Superior temporal gyrus (tissue), 1 donor: ENCODE data around the gene PPP1R12B.
A peak's percentile ranks its signal among the peaks of the same experiment; 100 is the strongest.
"Not testable (repeated sequence)": the region's sequence is repeated elsewhere in the genome, so short reads cannot be mapped to it uniquely, and the experiment has no call there.

Experiments
- DNase-seq: peaks from one replicate; pipeline ENCODE4 v3.0.0-alpha.2; 2016; ENCODE audit errors: extremely low spot score

Gene PPP1R12B

DNA sequence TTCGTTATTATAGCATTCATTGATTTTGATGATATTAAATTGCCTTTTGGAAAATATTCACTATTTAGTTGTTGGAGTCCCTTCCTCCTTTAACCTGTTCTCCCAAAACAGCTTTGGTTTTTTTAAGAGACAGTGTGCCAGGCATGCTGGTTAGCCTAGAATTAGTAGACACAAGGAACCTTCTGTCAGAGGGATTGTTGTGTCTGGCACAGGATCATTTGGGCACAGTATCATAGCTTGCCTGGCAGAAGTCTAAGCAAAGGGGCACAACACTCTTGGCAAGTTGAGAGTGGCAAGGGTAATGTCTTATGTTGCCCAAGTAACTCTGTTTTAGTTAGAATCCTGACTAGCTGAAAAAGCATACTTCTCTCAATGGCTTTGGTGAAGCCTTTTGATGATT is 49.9 kb downstream of the PPP1R12B start:
- not testable (repeated sequence) for DNase-seq

- DNase-seq: not testable (repeated sequence)
These were observed 53.3 kb downstream of the PPP1R12B start for GRCh38 chr1:202401771-202402170.

- DNase-seq: not testable (repeated sequence)
These were observed 54.9 kb downstream of the PPP1R12B start for GRCh38 chr1:202403381-202403780.

DNA sequence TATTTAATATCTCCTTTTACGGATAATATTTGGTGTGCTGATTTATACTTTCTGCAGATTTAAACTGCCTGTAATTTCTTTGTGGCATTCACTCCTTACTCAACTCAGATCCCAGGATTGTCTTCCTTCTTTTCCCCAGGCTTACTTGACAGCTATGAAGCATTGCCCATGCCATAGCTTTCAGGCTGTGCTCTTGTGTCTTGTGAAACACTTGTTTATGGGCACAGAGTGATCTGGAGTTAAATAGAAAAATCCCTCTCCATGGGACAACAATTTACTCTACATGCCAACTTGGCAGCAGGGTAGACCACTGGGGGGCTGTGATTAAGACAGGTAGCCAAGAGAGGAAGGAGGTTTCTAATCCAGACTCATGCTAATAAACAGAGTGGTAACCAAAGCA is 57.4 kb downstream of the PPP1R12B start:
- no peak for DNase-seq

- DNase-seq: not testable (repeated sequence)
These were observed 58.4 kb downstream of the PPP1R12B start for GRCh38 chr1:202406896-202407295.

GRCh38 chr1:202407378-202407777 is 58.9 kb downstream of the PPP1R12B start:
- DNase-seq: peak; percentile 65

DNA sequence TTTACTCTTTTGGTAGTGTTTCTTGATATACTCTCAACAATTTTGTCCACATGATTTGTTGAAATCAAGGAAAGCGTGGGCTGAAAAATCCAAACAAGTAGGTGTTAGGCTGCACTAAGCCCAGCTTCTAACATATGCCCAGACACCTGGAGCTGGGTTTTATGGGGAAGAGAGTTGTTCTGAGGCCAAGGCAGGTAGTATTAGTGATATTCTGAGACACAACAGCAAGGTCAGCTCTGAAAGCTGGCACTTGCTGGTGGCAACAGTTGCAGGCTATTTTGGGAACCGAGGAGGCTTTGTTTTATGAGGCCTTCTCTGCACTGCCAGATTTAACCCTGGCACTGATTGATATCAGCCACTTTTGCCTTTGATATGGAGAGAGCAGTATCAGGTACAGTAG is 61.8 kb downstream of the PPP1R12B start:
- DNase-seq: peak; percentile 73

GRCh38 chr1:202410854-202411357 is 62.4 kb downstream of the PPP1R12B start:
- DNase-seq: peak; percentile 77

DNA sequence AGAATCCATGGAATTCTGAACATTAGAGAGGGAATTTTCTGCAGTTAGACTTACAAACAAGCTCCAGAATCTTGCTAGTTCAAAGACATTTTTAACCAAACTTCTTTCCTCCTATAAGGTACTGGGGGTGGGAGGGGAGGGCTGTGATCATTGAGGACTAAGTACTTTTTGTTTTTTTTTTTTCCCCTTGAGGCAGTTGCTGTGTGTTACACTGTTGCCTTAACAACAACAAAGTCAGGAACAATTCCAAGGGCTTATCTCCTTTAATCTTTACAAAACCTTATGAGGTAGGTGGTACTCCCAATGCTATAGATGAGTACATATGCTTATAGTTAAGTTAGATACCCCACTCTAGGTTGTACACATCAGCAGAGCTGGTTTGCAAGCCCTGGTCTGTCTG is 62.9 kb downstream of the PPP1R12B start:
- DNase-seq: no peak

- not testable (repeated sequence) for DNase-seq
These were observed 63.9 kb downstream of the PPP1R12B start for GRCh38 chr1:202412421-202412820.

GRCh38 chr1:202416641-202417040 is 68.1 kb downstream of the PPP1R12B start:
- DNase-seq: peak; percentile 81

- not testable (repeated sequence) for DNase-seq
These were observed 68.6 kb downstream of the PPP1R12B start for GRCh38 chr1:202417141-202417540.

GRCh38 chr1:202417762-202418201 is 69.3 kb downstream of the PPP1R12B start:
- DNase-seq: peak; percentile 85

GRCh38 chr1:202419731-202420130 is 71.2 kb downstream of the PPP1R12B start:
- not testable (repeated sequence) for DNase-seq

DNA sequence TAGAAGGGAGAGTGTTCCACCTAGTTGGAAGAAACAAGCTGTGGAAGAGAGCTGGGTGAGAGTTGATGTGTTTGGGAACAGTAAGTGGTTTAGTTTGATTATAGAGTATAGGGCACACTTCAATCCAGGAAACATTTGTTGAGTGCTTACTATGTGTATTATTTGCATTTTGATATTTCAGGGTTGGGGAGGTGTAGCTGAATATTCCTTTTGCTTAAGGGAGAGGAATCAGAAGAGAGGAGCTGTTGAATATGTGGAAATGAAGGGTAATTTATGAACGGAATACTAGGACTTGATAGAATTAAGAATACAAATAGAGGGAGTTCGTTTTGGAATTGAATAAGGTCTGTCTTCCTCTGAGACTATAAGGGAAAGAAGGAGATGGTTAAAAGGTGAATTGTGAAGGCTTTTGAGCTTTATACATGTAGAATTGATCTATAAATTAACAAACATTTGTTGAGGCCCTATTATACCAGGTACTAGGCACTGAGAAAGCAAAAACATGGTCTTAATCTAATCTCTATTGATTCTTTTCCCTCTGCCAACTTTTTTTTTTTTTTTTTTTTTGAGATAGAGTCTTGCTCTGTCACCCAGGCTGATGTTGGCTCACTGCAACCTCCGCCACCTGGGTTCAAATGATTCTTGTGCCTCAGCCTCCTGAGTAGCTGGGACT is 72.1 kb downstream of the PPP1R12B start:
- DNase-seq: not testable (repeated sequence)

- not testable (repeated sequence) for DNase-seq
These were observed 74.2 kb downstream of the PPP1R12B start for GRCh38 chr1:202422709-202423108.

DNA sequence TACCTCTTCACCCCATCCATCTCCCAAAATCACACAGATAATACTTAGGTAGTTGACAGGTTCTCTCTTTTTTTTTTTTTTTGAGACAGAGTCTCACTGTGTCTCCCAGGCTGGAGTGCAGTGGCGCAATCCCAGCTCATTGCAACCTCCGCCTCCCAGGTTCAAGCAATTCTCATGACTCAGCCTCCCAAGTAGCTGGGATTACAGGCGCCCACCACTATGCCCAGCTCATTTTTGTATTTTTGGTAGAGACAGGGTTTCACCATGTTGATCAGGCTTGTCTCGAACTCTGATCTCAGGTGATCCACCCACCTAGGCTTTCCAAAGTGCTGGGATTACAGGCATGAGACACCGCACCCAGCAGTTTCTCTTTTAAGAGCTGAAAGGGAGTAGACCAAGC is 75.8 kb downstream of the PPP1R12B start:
- not testable (repeated sequence) for DNase-seq

- DNase-seq: not testable (repeated sequence)
These were observed 81.6 kb downstream of the PPP1R12B start for GRCh38 chr1:202430111-202430510.

DNA sequence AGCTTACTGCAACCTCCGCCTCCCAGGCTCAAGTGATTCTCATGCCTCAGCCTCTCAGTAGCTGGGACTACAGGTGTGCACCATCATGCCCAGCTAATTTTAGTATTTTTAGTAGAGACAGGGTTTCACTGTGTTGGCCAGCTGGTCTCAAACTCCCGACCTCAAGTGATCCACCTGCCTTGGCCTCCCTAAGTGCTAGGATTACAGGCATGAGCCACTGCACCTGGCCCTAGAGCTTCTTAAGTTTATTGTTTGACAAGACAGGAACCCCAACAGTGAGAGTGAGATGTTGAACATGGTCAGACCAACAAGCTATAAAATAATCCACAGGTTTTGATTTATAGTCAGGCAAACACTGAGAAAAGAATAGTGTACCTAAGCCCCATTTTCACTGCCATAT is 83.8 kb downstream of the PPP1R12B start:
- not testable (repeated sequence) for DNase-seq

DNA sequence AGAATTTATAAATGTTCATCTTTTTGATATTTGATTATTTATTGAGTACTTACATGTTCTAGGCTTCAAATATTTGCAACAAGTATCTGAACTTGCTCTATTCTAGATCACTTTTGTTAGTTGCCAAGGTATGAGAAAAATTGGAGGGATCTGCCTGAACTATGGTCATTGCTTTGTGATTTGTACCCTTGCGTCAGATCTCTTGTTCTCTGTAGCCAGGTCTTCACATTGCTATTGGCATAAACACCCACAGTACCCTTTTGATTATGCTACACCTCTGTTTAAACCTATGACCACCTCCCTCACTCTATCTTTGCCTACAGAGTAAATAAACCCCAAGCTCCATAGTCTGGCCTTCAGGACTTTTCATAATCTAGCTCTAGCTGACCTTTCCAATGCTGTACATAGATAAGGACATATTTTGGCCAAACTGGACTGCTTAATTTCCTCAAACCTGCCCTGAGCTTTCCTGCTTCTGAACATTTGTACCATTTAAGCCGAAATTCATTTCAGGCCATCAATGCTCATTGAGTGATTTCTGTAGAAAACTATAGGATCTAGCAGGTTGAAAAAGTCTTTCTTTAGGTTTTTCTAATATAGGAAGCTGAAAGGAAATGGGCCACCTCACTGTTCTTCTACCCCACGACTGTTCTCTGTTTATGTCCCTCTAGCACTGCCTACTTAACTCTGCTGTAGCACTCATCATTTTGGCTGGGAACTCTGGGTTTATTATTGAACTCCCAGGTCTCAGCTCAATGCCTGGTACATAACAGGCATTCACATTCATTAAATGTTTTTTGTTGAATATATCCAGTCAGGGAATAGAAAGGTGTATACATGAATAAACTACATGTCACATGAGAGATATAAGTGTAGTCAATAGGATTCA is 84.9 kb downstream of the PPP1R12B start:
- no peak for DNase-seq

DNA sequence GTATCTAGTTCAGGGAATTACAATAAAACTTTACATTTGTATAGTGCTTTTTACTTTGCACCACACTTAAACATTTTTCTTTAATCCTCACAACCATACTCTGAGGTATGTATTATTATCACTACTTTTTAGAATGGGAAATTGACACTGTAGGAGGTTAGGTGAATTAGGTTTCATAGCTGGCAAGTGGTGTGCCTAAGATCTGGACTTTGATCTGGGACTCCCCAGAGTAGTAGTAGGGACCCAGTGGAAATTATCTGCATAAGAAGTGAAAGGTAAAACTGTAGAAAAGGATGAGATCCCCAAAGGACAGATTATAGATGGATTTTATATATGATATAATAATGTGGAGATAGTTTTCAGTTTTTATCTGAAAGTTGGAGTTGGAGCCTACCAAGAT is 85.6 kb downstream of the PPP1R12B start:
- DNase-seq: no peak

DNA sequence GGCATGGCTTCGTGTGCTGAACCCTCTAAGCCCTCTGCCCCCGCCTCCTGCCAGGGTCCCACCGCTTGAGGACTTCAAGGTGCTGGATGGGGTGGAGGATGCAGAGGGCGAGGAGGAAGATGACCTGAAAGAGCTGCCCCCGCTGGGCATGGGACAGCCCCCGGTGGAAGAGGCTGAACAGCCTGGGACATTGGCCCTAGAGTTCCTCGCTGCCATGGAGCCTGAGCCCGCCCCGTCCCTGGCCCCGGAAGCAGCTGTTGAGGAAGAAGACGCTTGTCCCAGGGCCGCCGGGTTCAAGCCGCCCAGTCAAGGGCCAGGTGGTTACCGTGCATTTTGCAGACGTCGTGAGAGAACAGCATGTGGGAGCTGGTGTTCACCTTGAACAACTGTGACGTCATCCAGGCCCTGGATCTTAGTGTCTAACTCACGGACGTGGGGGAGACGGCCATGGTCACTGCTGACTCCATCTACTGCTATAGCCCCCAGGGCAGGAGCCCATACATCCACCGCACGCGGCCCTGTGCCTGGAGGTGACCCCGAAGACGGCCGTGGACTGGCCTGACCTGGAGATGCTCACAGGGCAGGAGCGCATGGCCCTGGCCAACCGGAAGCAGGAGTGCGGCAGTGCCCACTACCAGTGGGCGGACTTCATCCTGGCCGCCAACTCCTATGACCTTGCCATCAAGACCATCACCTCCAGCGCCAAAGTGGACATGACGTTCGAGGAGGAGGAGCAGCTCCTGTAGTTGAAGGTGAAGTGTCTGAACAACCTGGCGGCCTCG is 90.1 kb downstream of the PPP1R12B start:
- no peak for DNase-seq
